Measurements from ENCODE around the gene GNAO1.
A peak's percentile ranks its signal among the peaks of the same experiment; 100 is the strongest.

GNAO1 gene

DNA sequence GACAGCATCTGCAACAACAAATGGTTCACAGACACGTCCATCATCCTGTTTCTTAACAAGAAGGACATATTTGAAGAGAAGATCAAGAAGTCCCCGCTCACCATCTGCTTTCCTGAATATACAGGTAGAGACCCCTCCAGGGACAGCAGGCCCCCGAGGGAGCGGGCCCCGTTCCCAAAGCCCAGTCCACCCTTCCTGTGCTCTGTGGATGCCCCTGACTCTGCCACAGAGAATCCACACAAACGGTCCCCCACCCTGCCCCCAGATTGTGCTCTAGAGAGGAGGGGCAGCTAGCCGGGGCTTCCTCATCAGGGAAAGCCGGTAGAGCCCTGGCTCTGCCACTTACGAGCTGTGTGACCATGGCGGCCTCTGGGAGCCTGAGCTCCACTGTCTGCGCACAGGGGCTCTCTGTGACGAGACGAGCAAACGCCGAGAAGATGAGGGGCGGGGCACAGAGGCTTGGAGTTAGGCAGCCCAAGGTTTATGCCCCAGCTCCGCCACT is 149.6 kb downstream of the GNAO1 start:
- Histone ChIP-seq H3K27ac (no peak overlapping the region), H3K4me3 (no peak overlapping the region)

DNA sequence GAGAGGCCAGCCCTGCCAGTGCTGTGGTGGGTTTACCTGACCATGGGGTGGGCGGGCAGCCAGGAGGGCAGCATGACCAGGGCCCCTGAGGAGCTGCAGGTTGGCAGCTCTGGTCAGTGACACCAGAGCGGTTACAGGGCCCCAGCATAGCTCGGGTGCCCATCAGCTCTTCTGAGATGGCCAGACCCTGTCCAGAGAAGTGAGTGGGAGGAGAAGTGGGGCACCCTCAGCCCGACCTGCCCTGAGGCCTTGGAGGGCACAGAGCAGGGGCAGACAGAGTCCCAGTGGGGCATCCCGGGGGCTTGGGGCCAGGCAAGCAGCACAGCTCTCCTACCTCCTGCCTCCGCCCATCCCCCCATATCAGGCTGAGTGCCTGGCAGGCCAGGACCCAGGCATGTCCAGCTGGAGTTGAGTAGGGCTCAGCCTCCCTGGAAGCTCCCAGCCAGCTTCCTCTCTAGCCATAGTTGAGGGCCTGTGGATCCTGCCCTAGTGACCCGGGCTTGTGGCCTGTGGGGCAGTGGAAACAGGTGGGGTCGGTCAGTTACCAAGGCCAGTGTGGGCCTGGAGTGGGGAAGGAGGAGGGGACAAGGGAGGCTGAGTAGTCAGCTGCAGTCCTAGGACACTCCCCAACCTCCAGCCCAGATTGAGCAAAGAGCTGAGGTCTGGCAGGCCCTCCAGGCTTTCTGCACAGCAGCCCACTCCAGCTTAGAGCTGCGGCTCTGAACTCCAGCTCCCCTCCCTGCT is 150.5 kb downstream of the GNAO1 start:
- Histone ChIP-seq H3K4me3 (no peak overlapping the region), H3K27ac (no peak overlapping the region)

DNA sequence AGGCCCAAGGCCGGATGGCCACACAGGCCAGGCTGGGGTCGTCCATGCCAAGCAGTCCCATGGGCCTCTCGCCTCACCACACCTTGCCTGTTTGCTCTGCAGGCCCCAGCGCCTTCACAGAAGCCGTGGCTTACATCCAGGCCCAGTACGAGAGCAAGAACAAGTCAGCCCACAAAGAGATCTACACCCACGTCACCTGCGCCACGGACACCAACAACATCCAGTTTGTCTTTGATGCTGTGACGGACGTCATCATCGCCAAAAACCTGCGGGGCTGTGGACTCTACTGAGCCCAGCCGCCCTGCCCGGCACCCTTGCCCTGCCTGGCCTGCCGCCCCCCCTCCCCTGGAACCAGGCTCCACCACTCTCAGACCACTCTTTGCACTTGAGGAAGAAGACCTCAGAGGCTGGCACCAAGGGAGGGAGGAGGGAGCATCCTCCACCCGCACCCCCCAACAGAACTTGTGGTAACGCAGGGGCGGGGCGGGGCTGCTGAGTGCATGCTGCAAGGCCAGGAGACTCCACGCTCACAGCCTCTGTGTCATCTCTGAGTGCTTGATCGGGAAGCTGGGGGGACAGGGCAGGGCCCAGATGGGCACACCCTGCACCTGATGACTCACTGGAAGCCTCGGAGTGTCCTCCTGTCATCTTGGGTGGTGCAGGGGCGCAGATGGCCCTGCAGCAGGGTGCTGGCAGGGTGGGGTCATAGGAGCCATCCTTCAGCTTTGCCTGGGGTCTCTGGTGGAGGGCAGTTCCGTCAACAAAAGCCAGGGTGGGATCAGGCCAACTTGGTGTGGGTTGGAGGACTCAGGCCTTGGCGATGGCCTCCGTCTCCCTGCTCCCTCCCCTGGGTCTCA is 152.6 kb downstream of the GNAO1 start:
- no peak overlapping the region for H3K4me3 ChIP-seq
- no peak overlapping the region for H3K27ac ChIP-seq

DNA sequence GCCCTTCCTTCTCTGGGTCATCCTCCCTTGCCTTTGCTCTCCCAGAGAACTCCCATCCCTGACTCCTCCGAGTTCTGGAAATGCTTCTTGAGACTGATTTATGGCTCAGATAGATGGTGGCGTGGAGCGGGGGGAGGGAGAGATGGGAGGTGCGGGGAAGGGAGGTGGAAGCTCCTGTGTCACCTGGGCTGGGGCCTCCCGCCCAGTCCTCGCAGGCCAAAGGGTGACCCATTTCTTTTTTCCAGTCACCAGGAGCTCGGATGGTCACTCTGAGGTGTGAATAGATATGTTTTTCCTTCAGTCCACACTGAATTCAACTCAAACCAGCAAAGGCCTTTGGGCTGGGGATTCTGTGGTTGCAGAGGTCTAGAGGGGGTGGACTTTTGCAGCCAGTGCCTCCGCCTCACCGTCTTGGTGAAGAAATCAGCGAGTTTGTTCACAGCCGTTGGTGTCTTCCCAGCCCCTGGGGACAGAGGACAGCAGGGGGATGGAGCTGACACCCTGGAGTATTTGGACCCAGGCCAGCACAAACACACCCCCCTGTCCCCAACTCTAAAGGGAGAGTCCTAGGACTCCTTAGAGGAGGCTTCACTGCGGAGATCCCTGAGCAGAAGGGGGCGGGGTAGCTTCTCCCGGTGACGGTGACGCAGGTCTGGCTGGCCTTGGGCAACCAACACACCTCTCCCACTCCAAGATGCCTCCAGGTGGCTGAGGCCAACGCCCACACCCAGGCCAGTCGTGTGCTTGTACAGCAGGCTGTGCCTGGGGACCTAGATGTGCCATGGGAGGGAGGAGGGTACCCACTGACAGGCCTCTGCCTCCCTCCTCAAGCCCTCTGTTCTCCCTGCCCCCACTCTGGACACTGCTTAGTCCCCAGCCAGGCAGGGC is 153.5 kb downstream of the GNAO1 start:
- H3K4me3 ChIP-seq: no peak overlapping the region

DNA sequence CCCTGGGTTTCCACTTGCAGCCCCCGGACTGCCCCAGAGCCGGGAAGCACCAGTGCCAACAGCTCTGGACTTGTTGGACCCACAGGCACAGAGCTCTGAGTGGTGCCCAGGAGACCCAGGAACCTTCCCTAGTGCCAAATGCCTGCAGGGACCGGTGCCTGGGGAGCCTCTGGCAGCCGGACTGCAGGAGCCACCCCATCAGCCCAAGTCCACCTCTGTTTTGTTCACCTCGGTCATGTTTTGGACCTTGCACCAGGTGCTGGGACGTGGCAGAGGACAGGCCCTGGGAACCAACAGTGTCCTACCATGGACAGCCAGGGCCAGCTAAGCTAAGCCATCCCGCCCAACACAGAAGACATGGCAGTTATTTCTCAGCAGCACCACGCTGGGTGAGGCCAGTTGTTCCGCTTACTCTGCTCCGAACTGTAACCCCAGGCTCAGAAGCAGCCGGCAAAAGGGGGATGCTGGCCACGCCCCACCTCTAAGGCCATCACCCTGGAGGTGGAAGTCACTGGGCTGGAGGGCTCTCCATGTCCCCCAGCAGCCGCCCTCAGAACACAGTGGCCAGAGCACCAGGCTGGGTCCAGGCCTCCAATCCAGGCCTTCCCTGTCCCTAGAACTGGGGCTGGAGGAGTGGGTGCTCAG is 154.2 kb downstream of the GNAO1 start:
- H3K27ac ChIP-seq: no peak overlapping the region
- no peak overlapping the region for H3K4me3 ChIP-seq

More for the DNA sequence above, 153.5 kb downstream of the GNAO1 start:
- H3K27ac ChIP-seq: peak overlapping the region in 1 of 21 experiments; percentile 30

DNA sequence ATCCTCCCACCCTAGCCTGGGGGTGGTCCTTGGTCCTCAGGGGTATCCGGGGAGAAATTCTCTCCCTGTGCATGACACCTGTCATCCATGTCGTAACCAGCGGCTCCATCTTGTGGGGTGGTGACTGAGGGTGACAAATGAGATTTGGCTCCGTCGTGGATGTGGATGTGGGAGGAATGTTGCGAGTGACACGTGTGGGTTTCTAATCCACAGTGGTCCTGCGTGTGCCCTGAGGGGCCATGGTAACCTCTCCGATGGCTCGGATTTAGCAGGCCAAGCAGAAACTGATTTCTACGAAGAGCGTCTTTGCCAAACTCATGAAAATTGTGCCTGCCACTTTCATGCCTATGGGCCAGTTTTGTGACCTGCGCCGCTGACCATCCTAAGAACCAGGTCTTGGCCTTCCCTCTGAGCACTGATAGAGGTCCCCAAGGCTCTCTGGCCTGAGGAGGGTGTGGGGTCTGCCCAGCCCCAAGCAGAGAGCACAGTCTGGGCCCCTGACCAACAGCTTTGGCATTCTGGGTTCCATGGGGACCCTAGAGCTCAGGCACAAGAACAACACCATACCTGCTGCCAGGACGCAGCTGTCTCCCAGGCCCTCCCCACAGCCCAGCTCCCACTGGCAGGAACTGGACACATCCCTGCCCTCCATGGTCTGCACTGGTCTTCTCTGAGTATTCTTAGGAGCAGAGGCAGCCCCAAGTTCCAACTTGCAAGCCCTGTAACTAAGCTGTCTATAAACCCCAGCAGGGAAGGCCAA is 155.0 kb downstream of the GNAO1 start:
- Histone ChIP-seq H3K4me3 (no peak overlapping the region), H3K27ac (no peak overlapping the region)

DNA sequence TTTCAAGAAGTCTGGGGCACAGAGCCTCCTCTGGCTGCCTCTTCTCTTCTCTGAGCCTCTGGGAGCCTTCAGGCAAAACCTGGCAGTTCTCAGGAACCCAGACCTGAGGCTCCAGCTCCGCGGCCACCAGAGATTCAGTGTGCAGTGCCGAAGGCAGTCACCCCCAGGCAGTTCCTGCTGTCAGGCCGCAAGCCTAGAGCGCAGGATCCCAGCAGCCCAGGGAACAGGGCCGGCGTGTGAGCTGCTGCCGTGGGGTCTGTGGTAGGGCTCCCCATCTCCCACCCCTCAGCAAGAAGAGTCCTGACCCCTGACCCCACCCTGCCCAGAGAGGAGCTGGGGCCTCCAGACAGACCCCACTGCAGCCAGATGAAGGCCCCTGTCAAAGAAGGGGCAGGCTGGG is 155.9 kb downstream of the GNAO1 start:
- Histone ChIP-seq H3K4me3 (no peak overlapping the region), H3K27ac (no peak overlapping the region)

DNA sequence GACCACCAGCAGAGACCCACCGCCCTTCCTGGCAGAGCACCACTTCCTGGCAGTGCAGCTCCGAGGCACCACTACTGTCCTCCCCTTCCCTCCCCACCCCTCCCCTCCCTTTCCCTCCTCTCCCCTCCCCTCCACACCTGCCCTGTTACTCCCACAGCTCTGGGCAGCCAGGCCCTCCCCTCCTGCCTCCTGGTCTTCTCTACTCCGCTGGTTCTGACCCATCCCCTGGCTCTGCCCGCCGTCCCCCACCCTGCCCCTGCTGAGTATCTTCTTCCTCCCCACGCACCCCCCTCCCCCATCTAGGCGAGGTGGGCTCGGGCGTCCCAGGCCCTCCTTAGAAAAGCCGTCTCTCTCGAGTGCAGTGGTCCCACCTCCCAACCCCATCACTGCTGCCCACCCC is 156.4 kb downstream of the GNAO1 start:
- Histone ChIP-seq H3K4me3 (no peak overlapping the region), H3K27ac (no peak overlapping the region)

DNA sequence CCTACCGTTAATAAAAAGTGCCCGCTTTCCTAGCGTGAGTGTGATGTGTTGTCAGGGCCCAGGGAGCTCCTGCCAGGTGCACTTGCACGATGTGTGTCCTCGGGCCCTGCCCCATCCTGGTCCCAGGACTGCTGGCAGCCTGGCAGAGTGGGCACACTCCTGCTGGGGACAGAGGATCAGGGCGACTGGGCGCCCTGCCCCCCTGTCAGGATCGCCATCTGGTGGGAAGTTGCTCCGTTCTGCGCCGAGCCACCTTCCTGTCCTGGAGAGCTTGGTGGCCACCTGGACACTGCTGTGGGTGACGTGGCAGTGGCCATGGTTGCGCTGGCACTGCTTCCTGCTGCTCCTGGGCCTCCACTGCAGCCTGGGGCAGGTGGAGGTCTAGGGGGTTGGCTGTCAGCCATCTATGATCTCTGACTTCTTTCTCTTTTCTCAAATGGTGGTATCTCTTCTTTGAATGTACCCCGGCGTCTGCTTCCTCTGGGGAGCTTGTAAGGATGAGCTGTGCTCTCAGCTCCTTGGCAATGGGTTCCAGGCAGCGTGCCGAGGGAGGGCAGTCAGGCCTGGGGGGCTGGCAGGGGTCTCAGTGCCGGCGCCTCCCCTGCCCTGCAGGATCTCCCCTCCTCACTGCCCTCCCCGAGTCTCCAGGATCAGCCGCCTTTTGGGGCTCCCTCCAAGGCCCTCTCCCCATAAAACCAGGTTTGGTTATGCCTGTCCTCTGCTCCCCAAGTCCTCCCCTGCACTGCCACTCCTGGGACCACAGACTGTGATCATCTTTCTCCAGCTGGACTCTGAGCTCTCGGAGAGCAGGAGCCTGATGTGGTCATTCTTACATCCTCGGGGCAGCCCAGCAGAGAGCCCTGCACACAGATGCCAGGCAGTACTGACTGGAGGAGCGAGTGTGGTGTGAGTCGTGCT is 157.1 kb downstream of the GNAO1 start:
- Histone ChIP-seq H3K27ac (no peak overlapping the region), H3K4me3 (no peak overlapping the region)

DNA sequence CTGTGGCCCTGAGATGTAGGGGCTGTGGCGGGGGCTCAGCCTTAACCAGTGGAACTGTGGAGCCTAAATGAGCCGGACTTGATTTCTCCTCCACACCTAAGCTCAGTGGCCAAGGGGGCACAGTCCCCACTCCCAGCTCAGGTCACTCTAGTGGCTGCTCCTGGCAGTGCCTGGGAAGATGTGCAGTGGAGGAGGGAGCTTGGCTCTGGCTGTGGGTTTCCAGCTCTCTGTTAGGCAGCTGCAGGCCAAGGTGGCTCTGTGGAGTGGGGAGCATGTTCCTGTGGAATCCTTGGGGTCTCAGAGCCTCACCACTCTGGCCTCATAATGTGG is 157.8 kb downstream of the GNAO1 start:
- Histone ChIP-seq H3K4me3 (no peak overlapping the region), H3K27ac (no peak overlapping the region)

DNA sequence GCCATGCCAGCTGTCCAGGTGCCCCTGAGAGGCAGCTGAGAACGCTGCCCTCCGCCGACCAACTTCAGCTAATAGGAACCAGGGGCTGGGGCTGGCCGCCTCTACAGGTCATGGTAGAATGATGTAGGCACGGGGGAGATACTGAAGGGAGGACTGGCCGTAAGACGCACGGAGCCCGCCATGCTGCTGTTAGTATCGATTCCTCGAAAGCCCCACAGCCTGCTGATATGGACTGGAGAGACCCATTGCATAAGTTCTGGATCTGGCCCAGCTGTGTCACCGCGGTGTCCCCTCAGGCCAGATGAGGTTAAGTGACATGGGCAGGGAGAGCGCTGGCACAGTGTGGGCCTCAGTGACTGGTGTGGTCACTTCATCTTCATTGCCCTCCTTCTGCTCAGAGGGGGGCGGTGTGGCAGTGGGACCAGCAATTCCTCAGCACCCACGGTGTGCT is 158.4 kb downstream of the GNAO1 start:
- Histone ChIP-seq H3K4me3 (no peak overlapping the region), H3K27ac (no peak overlapping the region)

DNA sequence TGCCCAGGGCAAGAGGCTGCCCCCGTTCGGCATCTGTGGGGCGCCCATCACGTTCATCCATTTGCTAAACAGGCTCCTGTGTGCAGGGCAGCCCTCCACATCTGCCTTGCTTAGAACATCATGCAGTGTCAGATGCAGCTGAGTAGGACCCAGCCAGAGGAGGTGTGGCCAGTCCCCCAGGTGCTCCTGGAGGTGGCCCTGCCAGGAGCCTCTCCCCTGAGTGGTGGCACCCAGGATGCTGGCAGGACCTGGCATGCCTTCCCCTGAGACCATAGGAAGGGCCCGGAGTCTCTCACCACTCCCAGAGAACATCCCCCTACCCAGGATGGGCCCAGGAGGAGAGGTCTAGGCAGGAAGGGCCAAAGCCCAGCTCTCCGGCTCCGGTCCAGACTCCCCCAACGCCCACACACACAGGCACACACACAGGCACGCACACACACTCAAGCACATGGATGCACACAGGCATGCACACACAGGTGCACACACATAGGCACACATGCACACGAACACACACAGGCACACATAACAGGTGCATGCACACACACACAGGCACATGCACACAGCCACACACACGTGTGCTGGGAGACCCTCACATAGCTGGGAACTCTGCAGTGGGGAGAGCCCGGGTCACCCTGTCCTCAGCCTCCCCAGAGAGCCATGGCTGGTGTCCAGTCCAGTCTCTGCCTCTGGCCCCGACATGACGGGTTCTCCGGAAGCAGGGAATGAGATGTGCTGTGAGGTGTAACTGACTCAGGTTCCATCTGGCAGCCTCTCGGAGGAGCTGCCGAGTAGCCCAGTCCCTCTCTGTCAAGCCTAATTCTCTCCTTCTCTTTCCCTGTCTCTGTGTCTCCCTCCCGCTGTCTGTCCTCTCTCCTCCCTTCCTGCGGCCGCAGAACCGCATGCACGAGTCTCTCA is 159.5 kb downstream of the GNAO1 start:
- H3K4me3 ChIP-seq: no peak overlapping the region
- H3K27ac ChIP-seq: no peak overlapping the region

DNA sequence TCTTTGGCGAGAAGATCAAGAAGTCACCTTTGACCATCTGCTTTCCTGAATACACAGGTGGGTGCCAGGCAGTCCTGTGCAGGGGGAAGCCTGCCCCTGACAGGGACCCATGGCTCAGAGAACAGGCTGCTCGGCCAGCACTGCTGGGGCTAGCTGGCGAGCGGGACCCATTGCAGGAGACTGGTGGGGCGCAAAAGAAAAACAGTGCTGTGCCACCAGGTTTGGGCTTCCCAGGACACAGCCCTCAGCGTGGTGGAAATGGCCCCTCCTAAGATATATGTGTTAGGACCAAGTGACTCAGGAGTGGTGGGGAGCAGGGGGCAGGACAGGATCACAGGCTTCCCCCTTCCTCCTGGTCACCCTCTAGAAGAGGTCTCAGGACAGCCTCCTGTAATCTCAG is 160.2 kb downstream of the GNAO1 start:
- Histone ChIP-seq H3K27ac (no peak overlapping the region), H3K4me3 (no peak overlapping the region)

DNA sequence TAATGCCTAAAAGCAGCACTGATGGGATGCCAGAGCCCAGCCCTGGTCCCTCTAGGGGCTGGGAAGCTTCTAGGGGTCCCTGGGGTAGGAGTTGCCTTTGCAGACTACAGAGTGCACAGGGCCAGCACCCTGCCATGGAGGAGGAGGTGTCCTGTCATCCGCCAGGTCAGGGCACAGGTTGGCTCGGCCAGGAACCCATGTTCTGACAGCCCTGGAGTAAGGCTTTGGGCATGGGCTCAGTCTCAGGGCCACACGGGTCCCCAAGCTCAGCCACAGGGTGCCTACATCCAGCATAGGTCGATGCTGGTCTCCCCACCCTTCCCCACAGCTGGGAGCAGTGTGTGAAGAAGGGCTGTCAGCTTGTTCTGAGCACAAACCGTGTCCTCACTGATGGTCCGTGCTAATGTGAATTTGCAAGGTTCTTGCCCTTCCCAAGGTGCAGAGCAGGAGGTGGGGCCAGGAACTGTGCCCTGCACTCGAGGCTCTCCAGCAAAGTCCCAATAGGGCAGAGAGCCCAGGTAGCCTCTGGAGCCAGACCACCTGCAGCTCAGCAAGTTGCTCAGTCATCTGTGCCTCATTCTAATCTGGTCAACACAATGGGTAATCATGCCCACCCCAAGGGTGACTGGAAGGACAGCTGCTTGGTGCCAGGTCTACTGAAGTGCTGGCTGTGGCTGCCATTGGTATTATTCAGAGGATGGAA is 161.2 kb downstream of the GNAO1 start:
- H3K4me3 ChIP-seq: no peak overlapping the region
- H3K27ac ChIP-seq: no peak overlapping the region

DNA sequence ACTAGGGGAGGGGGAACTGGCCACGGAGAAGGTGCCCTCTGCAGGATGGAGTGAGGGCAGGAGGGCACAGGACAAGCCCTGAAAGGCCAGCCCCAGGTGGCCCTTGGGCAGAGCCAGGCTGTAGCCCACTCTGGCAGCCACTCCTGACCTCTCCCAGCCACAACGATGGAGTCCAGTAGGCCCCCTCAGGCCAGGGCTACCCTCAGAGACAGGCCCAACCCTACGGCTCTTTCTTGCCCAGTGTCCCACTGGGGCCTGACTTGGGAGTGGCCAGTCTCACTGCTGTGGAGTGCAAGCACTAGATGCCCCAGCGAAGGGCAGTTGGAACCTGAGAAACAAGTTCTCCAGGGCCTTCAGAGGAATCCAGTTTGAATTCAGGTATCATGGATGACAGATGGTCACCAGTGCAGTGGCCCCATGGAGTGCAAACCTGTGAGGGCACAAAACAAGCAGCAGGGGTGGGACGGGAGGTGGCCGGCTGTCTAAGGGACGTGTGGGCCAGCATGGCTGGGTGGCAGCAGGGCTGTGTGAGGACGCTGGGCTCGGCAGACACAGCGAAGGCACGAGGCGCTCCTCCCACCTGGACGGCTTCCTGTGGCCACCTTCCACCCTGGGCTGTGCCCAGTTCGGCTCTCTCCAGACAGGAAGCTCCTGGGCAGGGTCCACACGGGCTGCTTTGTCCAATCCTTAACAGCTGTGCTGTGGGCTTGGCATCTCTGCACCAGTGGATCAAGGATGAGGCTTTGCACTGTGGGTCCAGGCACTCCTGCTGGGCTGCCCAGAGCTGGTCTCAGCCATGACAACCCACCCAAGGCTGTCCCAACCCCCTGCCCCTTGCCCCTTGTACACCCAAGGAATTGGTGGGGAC is 162.0 kb downstream of the GNAO1 start:
- Histone ChIP-seq H3K27ac (no peak overlapping the region), H3K4me3 (no peak overlapping the region)

All from skin epidermis (tissue), 12 donors.